HG02870 (cell line): ENCODE data around the gene TBC1D3B.
"Not testable (repeated sequence)": the region's sequence is repeated elsewhere in the genome, so short reads cannot be mapped to it uniquely, and the experiment has no call there.

Experiments used
- ATAC-seq: cut with Tn5 transposase; IDR thresholded peaks from one replicate; pipeline ENCODE4 v1.9.1; 2021; ENCODE audit warnings: mild to moderate bottlenecking, moderate library complexity; ENCODE audit not compliant: unreplicated experiment

TBC1D3B gene

DNA sequence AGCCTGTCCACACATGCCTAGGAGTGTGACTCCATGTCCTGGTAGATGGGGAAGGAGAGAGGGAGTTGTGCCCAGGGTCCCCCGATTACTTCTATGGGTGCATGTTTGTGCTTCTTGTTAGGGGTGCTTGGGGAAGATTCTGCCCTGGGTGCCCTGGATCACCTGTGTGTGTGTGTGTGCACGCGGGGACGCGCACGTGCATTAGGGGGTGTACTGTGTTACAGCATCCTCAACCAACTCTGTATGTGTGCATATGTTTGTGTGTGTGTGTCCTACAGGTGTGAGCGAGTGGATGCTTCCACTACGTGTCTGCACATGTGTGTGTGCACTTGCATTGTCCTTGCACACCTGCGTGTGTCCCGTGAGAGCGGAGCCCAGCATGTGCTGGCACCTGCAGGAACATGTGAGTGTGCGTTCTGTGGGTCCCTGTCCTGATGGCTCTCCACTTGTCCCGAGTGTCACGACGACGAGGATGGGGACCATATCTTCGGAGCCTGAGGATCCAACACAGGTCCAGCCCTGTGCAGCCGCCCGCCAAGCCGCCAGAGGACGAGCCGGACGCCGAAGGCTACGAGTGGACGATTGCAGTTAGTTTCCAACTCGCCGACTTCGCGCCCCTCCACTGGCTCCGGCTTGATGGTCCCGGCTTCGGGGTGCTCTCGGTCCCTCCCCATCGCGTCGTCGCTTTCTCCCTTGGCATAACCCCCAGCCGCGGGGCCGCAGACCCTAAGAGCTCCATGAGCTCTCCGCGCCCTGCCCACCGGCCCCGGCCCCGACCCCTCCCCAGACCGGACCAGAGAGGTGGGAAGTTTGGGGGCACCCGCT lies 6.0 kb upstream of the TBC1D3B start:
- ATAC-seq: no peak

GRCh38 chr17:36181446-36182175 lies 5.2 kb upstream of the TBC1D3B start:
- ATAC-seq: not testable (repeated sequence)

GRCh38 chr17:36168836-36169235 lies 7.6 kb downstream of the TBC1D3B start:
- ATAC-seq: not testable (repeated sequence)

GRCh38 chr17:36153895-36154610 lies 22.4 kb downstream of the TBC1D3B start:
- no peak for ATAC-seq

GRCh38 chr17:36152639-36153120 lies 23.8 kb downstream of the TBC1D3B start:
- ATAC-seq: no peak

- ATAC-seq: no peak
Measured at GRCh38 chr17:36151891-36152638, 24.4 kb downstream of the TBC1D3B start.

DNA sequence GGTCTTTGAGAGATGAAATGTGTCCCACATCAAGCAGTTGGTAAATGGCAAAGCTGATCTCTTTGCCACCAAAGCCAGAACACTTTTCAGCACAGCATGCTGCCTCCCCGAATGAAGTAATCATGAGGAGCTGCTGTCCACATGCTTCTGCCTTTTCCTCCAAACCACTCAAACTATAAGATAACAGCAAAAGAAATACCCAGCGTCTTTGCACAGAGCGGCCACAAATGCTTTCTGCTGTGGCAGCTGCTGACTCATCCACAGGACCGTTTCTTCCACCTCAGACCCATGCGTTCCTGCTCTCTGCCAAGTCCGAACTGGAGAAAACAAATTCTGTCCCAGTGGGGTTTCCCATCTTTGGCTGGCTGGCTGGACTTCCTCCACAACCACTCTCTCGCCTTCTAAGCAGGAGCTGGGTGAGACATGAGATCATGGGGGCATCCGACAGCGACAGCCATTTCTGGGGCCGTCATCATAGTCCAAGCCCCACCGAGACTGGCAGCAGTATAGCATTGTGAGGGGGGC lies 27.1 kb downstream of the TBC1D3B start:
- no peak for ATAC-seq

- peak; percentile 63 for ATAC-seq
Measured at GRCh38 chr17:36148559-36149295, 27.7 kb downstream of the TBC1D3B start.

GRCh38 chr17:36147601-36148000 lies 28.8 kb downstream of the TBC1D3B start:
- ATAC-seq: no peak

GRCh38 chr17:36144981-36145729 lies 31.3 kb downstream of the TBC1D3B start:
- ATAC-seq: no peak

- ATAC-seq: no peak
Measured at GRCh38 chr17:36144014-36144413, 32.4 kb downstream of the TBC1D3B start.

DNA sequence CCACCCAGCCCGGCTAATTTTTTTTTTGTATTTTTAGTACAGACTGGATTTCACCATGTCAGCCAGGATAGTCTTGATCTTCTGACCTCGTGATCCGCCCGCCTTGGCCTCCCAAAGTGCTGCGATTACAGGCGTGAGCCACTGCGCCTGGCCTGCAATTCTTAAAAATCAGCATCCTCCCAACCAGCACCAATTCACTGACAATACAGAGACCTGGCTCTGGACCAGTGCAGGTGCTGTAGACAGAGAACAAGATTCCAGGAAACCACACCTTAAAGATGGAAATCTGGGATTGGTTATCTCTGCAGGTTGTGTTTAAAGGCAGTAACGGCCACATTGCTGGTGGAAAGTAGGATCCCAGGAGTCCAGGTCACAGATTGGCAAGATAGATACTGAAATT lies 33.6 kb downstream of the TBC1D3B start:
- ATAC-seq: no peak

DNA sequence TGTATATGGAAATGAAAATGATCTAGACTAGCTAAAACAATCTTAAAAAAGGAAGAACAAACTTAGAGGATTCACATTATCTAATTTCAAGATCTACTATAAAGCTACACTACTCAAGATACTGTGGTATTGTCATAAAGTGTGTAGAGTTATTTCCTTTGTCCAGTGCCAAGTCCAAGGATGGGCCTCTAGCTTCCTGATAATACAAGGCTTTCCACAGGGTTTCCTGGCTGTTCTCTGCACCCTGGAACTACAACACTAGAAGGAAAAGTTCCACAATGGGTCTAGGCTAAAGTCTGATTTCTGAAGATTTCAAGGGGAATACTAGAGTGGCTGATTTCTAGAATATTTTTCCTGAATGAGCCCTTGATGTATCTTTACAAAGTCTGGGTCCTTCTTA lies 34.2 kb downstream of the TBC1D3B start:
- ATAC-seq: no peak

- ATAC-seq: no peak
Measured at GRCh38 chr17:36136439-36136838, 40.0 kb downstream of the TBC1D3B start.

DNA sequence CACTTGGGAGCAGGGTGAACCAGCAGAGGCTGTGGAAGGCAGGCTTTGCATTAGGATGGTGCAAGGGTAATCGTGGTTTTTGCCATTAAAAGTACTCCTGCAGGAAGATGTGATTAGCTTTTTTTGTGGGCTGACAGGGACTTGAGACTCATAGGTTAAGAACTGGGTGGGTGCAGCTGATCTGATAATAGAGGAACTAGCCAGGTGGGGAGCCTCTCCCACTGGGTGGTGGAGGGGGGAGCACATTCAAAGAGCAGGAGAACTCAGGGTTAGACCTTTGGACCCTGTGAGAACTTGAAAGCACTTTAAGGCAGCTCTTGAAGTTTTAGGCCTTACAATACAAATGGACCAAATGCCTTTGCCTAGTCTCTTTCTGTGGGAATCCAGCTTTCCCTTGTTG lies 40.4 kb downstream of the TBC1D3B start:
- ATAC-seq: no peak

GRCh38 chr17:36135465-36135864 lies 41.0 kb downstream of the TBC1D3B start:
- ATAC-seq: no peak

DNA sequence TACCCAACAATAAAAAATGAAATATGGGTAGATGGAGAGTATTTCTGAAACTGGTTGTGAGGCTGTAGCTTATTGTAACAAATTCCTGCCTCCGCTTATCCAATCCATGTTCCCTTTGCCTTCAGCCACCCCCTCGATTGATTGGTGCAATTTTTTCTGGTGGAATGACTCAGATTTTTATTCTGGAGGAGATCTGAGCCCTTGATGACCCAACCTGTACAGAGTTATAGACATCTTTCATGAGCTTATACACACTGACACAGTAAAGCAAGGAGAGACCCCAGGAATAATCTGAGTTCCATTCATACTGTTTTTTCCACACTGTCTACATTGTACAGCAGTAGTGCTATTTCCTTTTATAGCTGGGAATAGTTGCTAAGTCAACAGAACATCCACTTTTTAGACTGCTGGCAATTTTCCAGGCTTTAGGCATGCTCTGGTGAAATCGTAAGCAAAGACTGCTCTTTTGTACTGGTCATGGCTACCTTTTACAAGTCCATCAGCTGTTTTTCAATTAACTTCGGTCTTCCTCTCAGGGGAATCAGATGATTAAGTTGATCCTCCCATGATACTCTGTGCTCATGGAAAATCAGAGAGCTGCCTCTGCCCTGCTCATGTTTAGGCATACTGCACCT lies 42.7 kb downstream of the TBC1D3B start:
- no peak for ATAC-seq

DNA sequence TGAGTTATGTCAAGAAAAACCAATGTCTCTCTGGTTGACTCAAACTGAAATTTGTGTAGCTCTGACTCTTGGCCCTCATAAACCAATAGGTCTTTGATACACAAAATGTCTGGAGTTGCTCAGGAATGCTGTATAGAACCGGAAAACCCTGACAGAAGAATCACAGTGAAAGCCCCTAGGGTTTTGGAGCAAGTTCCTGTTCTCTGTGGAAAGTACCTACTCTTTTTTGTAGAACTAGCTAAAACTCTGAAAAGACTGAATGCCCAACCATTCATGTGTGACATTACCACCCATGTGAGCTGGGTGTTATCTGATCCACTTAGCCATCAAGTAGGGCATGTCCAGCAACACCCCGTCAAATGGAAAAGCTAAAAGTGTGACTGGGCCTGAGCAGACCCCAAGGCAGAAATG lies 44.0 kb downstream of the TBC1D3B start:
- ATAC-seq: no peak

DNA sequence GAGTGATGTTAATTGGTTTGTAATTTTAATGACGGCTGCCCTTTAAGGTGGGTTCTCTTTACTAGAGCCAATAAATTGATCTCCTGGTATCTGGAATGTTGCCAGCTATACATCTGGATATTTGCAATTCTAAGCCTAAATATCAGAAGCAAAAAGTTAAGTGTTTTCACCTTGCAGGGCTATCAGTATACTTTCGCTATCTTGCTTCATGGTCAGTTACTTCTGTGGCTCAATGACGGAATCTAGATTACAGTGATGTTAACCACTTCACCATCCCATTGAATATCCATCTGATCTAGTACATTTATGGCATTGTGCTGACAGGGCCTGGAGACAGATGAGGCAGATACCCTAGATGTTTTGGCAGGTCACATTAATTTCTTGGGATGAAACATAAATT lies 44.5 kb downstream of the TBC1D3B start:
- ATAC-seq: no peak
